Measurements from ENCODE around the gene NHSL1. TPM values are rescaled to one million over a fixed set of nuclear protein-coding genes. Genes with fewer than 3 reads are reported as not detected.
A peak's percentile ranks its signal among the peaks of the same experiment; 100 is the strongest.

The NHSL1 gene
- polyA plus RNA-seq, 1 donor: 49.5 TPM

GRCh38 chr6:138485005-138485545 lies 14.2 kb downstream of the NHSL1 start:
- Histone ChIP-seq H3K36me3 (ENCODE audit: control insufficient read depth, insufficient read depth, low read length) (peaks cover 19% of the 10 kb centered on the region), H3K27me3 (ENCODE audit: control insufficient read depth, insufficient read depth, low read length) (no peaks in the 10 kb centered on the region), H3K4me3 (ENCODE audit: low read length) (no peak overlapping the region), H3K4me1 (ENCODE audit: control insufficient read depth, insufficient read depth, low read length) (peaks cover 55% of the 10 kb centered on the region), H3K27ac (ENCODE audit: low read length) (peak overlapping the region; percentile 98), H3K9me3 (ENCODE audit: control insufficient read depth, low read depth, low read length) (no peaks in the 10 kb centered on the region)
- DNase-seq: peak in 1 of 2 donors; percentile 46
- WGBS (ENCODE audit: insufficient coverage, low lambda C conversion rate): 18% methylated on average over 2 of the region's 11 CpGs

GRCh38 chr6:138484018-138484731 lies 15.1 kb downstream of the NHSL1 start:
- no peak for DNase-seq
- Histone ChIP-seq H3K4me1 (ENCODE audit: control insufficient read depth, insufficient read depth, low read length) (peaks cover 50% of the 10 kb centered on the region), H3K36me3 (ENCODE audit: control insufficient read depth, insufficient read depth, low read length) (peaks cover 21% of the 10 kb centered on the region), H3K27ac (ENCODE audit: low read length) (peak overlapping the region; percentile 98), H3K27me3 (ENCODE audit: control insufficient read depth, insufficient read depth, low read length) (no peaks in the 10 kb centered on the region), H3K9me3 (ENCODE audit: control insufficient read depth, low read depth, low read length) (no peaks in the 10 kb centered on the region), H3K4me3 (ENCODE audit: low read length) (no peak overlapping the region)
- no CpG with 5 or more reads among the region's 3 CpGs for WGBS (ENCODE audit: insufficient coverage, low lambda C conversion rate)

GRCh38 chr6:138482816-138483215 lies 16.5 kb downstream of the NHSL1 start:
- H3K27me3 ChIP-seq (ENCODE audit: control insufficient read depth, insufficient read depth, low read length): no peaks in the 10 kb centered on the region
- H3K27ac ChIP-seq (ENCODE audit: low read length): peak overlapping the region; percentile 24
- no CpG with 5 or more reads among the region's 3 CpGs for whole genome bisulfite sequencing (ENCODE audit: insufficient coverage, low lambda C conversion rate)
- H3K9me3 ChIP-seq (ENCODE audit: control insufficient read depth, low read depth, low read length): no peaks in the 10 kb centered on the region
- peak in 1 of 2 donors; percentile 1 for DNase-seq
- peaks cover 47% of the 10 kb centered on the region for H3K4me1 ChIP-seq (ENCODE audit: control insufficient read depth, insufficient read depth, low read length)
- no peak overlapping the region for H3K4me3 ChIP-seq (ENCODE audit: low read length)
- H3K36me3 ChIP-seq (ENCODE audit: control insufficient read depth, insufficient read depth, low read length): peaks cover 14% of the 10 kb centered on the region

GRCh38 chr6:138480279-138480949 lies 18.9 kb downstream of the NHSL1 start:
- Histone ChIP-seq H3K27me3 (ENCODE audit: control insufficient read depth, insufficient read depth, low read length) (no peaks in the 10 kb centered on the region), H3K9me3 (ENCODE audit: control insufficient read depth, low read depth, low read length) (no peaks in the 10 kb centered on the region), H3K27ac (ENCODE audit: low read length) (peak overlapping the region; percentile 6), H3K4me1 (ENCODE audit: control insufficient read depth, insufficient read depth, low read length) (peaks cover 32% of the 10 kb centered on the region), H3K4me3 (ENCODE audit: low read length) (no peak overlapping the region), H3K36me3 (ENCODE audit: control insufficient read depth, insufficient read depth, low read length) (peaks cover 14% of the 10 kb centered on the region)
- WGBS (ENCODE audit: insufficient coverage, low lambda C conversion rate): 58% methylated on average over 2 of the region's 6 CpGs
- DNase-seq: no peak

GRCh38 chr6:138477913-138478539 lies 21.3 kb downstream of the NHSL1 start:
- no peak for DNase-seq
- Histone ChIP-seq H3K4me3 (ENCODE audit: low read length) (no peak overlapping the region), H3K36me3 (ENCODE audit: control insufficient read depth, insufficient read depth, low read length) (peaks cover 23% of the 10 kb centered on the region), H3K27me3 (ENCODE audit: control insufficient read depth, insufficient read depth, low read length) (no peaks in the 10 kb centered on the region), H3K27ac (ENCODE audit: low read length) (peak overlapping the region; percentile 64), H3K4me1 (ENCODE audit: control insufficient read depth, insufficient read depth, low read length) (peaks cover 17% of the 10 kb centered on the region), H3K9me3 (ENCODE audit: control insufficient read depth, low read depth, low read length) (no peaks in the 10 kb centered on the region)
- no CpG with 5 or more reads among the region's 4 CpGs for WGBS (ENCODE audit: insufficient coverage, low lambda C conversion rate)

DNA sequence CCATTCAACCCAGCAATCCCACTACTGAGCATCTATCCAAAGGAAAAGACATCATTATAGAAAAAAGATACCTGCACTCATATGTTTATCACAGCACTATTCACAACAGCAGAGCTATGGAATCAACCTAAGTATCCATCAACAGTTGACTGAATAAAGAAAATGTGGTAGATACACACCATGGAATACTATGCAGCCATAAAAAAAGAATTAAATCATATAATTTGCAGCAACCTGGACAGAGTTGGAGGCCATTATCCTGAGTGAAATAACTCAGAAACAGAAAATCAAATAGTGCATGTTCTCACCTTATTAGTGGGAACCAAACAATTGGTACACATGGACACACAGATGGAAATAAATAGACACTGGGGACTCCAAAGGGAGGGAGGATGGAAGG lies 23.2 kb downstream of the NHSL1 start:
- H3K27me3 ChIP-seq (ENCODE audit: control insufficient read depth, insufficient read depth, low read length): no peaks in the 10 kb centered on the region
- no peak overlapping the region for H3K4me3 ChIP-seq (ENCODE audit: low read length)
- H3K4me1 ChIP-seq (ENCODE audit: control insufficient read depth, insufficient read depth, low read length): peaks cover 17% of the 10 kb centered on the region
- peak overlapping the region; percentile 64 for H3K27ac ChIP-seq (ENCODE audit: low read length)
- H3K36me3 ChIP-seq (ENCODE audit: control insufficient read depth, insufficient read depth, low read length): peaks cover 28% of the 10 kb centered on the region
- DNase-seq: no peak
- no peaks in the 10 kb centered on the region for H3K9me3 ChIP-seq (ENCODE audit: control insufficient read depth, low read depth, low read length)

DNA sequence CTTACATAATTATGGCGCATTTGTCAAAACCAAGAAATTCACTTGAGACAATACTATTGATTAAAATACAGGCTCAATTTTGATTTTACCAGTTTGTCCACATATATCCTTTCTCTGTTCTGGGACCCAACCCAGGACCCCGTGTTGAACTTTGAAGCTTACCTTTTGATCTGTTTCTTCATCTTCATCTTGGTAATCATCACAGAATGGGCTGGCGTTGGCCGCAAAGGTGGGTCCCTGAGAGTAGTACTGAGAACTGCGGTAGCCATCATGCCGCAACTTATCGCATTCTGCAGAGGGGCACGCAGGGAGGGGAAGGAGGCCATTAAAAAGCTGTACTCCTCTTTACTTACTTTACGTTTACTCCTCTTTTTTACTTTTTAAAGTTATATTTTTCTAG lies 26.1 kb downstream of the NHSL1 start:
- H3K27me3 ChIP-seq (ENCODE audit: control insufficient read depth, insufficient read depth, low read length): no peaks in the 10 kb centered on the region
- no peak overlapping the region for H3K27ac ChIP-seq (ENCODE audit: low read length)
- no peak overlapping the region for H3K4me3 ChIP-seq (ENCODE audit: low read length)
- WGBS (ENCODE audit: insufficient coverage, low lambda C conversion rate): 82% methylated on average over 2 of the region's 9 CpGs
- H3K4me1 ChIP-seq (ENCODE audit: control insufficient read depth, insufficient read depth, low read length): peaks cover 11% of the 10 kb centered on the region
- H3K36me3 ChIP-seq (ENCODE audit: control insufficient read depth, insufficient read depth, low read length): peaks cover 51% of the 10 kb centered on the region
- no peaks in the 10 kb centered on the region for H3K9me3 ChIP-seq (ENCODE audit: control insufficient read depth, low read depth, low read length)
- DNase-seq: no peak

GRCh38 chr6:138468320-138469015 lies 30.8 kb downstream of the NHSL1 start:
- DNase-seq: no peak
- Histone ChIP-seq H3K27ac (ENCODE audit: low read length) (no peak overlapping the region), H3K27me3 (ENCODE audit: control insufficient read depth, insufficient read depth, low read length) (no peaks in the 10 kb centered on the region), H3K4me3 (ENCODE audit: low read length) (no peak overlapping the region), H3K9me3 (ENCODE audit: control insufficient read depth, low read depth, low read length) (no peaks in the 10 kb centered on the region), H3K36me3 (ENCODE audit: control insufficient read depth, insufficient read depth, low read length) (peaks cover 66% of the 10 kb centered on the region), H3K4me1 (ENCODE audit: control insufficient read depth, insufficient read depth, low read length) (peaks cover 3% of the 10 kb centered on the region)
- WGBS (ENCODE audit: insufficient coverage, low lambda C conversion rate): 71% methylated on average over 1 of the region's 9 CpGs

DNA sequence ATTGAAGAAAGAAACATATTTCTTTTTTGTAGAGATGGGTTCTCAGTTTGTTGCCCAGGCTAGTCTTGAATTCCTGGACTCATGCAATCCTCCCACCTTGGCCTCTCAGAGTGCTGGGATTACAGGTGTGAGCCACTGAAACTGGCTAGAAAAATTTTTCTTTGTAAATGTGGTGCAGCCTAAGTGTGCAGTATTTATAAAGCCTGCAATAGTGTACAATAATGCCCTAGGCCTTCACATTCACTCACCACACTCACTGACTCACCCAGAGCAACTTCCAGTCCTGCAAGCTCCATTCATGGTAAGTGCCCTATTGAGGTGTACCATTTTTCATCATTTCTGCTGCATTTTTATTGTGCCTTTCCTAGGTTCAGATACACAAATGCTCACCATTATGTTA lies 31.4 kb downstream of the NHSL1 start:
- Histone ChIP-seq H3K9me3 (ENCODE audit: control insufficient read depth, low read depth, low read length) (no peaks in the 10 kb centered on the region), H3K4me1 (ENCODE audit: control insufficient read depth, insufficient read depth, low read length) (peaks cover 3% of the 10 kb centered on the region), H3K36me3 (ENCODE audit: control insufficient read depth, insufficient read depth, low read length) (peaks cover 69% of the 10 kb centered on the region), H3K27me3 (ENCODE audit: control insufficient read depth, insufficient read depth, low read length) (no peaks in the 10 kb centered on the region), H3K4me3 (ENCODE audit: low read length) (no peak overlapping the region), H3K27ac (ENCODE audit: low read length) (no peak overlapping the region)
- no peak for DNase-seq

DNA sequence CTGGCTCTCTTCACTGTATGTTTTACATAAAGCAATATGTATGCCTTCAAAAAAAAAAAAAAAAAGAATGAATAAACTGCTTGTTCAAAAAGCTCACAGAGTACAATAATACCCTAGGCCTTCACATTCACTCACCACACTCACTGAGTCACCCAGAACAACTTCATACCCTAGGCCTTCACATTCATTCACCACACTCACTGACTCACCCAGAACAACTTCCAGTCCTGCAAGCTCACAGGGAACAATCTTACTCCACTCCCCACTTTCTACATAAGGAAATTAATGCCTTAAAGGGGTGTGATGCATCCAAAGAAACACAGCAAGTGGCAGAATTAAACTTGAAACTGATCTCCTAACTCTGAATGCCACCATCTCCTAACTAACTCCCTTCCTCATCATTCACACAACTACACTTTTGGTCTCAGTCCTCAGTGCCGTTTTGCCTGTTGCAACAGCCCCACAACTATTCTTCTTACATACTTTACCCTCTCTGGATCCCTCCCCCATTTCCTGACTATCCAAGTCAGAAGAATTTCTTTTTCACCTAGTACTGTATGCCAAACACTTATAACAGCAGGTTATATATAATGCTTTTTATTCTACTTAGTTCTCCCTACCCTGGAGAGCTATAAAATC lies 34.2 kb downstream of the NHSL1 start:
- H3K4me1 ChIP-seq (ENCODE audit: control insufficient read depth, insufficient read depth, low read length): peaks cover 3% of the 10 kb centered on the region
- H3K27ac ChIP-seq (ENCODE audit: low read length): no peak overlapping the region
- no peaks in the 10 kb centered on the region for H3K9me3 ChIP-seq (ENCODE audit: control insufficient read depth, low read depth, low read length)
- H3K4me3 ChIP-seq (ENCODE audit: low read length): no peak overlapping the region
- H3K27me3 ChIP-seq (ENCODE audit: control insufficient read depth, insufficient read depth, low read length): no peaks in the 10 kb centered on the region
- H3K36me3 ChIP-seq (ENCODE audit: control insufficient read depth, insufficient read depth, low read length): peaks cover 67% of the 10 kb centered on the region
- no peak for DNase-seq
- WGBS (ENCODE audit: insufficient coverage, low lambda C conversion rate): no CpG with 5 or more reads among the region's 1 CpG
